PC-9 (cell line): Measurements from ENCODE around the gene ASB12.
"Not testable (repeated sequence)": the region's sequence is repeated elsewhere in the genome, so short reads cannot be mapped to it uniquely, and the experiment has no call there.

Experiments
- CTCF ChIP-seq: fragments of 200-600 bp; sonication (generic); conservative IDR thresholded peaks from 2 replicates; pipeline ENCODE4 v1.6.1; 2017; ENCODE audit warnings: mixed run types, antibody characterized with exemption, mild to moderate bottlenecking, moderate library complexity
- EZH2 ChIP-seq: fragments of 200-600 bp; sonication (generic); IDR thresholded peaks from 2 replicates; pipeline ENCODE4 v1.8.0; 2017; ENCODE audit warnings: antibody characterized with exemption, low read depth

- not testable (repeated sequence) for TF ChIP-seq CTCF, EZH2
Observed at GRCh38 chrX:64213989-64214388, 16.4 kb downstream of the ASB12 start.
